ENCODE data around the gene ZMAT2. TPM values are rescaled to one million over a fixed set of nuclear protein-coding genes. Genes with fewer than 3 reads are reported as not detected.

ZMAT2 gene
- total and polyA plus RNA-seq, 2 of the 8 experiments (the other 6 are each of a cell fraction or from before 2014, with no cell fraction given): 56.8 to 65.9 TPM

- no peak overlapping the region for H2AK5ac ChIP-seq (ENCODE audit: low read depth, low read length)
- H3K4me3 ChIP-seq (ENCODE audit: extremely low read depth in 1 of 4, insufficient read depth in 2 of 4, low read depth in 3 of 4, low read length in 4 of 4): no peak overlapping the region
- H2BK5ac ChIP-seq (ENCODE audit: low read depth, low read length): no peak overlapping the region
- no peak overlapping the region for H3K56ac ChIP-seq (replicated peaks; ENCODE audit: insufficient read length, low read depth, low read length)
- ChIA-PET CTCF (ENCODE audit: partially characterized antibody) (interaction anchor here (0.9 to 1.0 kb wide), 2 partner anchors 166 to 555 kb away, joined by 3 read pairs; no protein-coding TSS in a partner anchor), POLR2A (ENCODE audit: partially characterized antibody) (interaction anchor here (0.6 to 2.1 kb wide), 4 partner anchors 10 to 343 kb away, joined by 3 to 4 read pairs (median 4); partner anchors contain the start of genes IK and NDUFA2)
- no peak overlapping the region for H3K4ac ChIP-seq (replicated peaks; ENCODE audit: insufficient read length, low read depth, low read length)
- no peaks in the 10 kb centered on the region for H3K23me2 ChIP-seq (ENCODE audit: low read depth, low read length)
- no peak overlapping the region for H2BK12ac ChIP-seq (ENCODE audit: low read depth, low read length)
- H2BK120ac ChIP-seq (replicated peaks; ENCODE audit: low read depth, low read length): no peak overlapping the region
- H3K14ac ChIP-seq (ENCODE audit: insufficient read length): no peak overlapping the region
- H3K18ac ChIP-seq (ENCODE audit: extremely low read depth, low read length): no peak overlapping the region
- WGBS, 2 experiments (ENCODE audit: extremely low coverage in 1 of 2, insufficient coverage in 1 of 2, insufficient read length in 1 of 2, insufficient replicate concordance in 2 of 2, low coverage in 1 of 2, low lambda C conversion rate in 2 of 2, missing lambda C conversion rate in 1 of 2): 96% methylated on average over 7 of the region's 7 CpGs; no CpG with 5 or more reads in 1 of the 2 experiments
- no peak overlapping the region for H3K23ac ChIP-seq (ENCODE audit: insufficient read length)
- peaks cover 0 to 3% of the 10 kb centered on the region in 2 experiments; a peak in 1 of 4 replicates for H3K9me3 ChIP-seq (ENCODE audit: insufficient read depth in 2 of 2, low read depth in 1 of 2, low read length in 1 of 2)
- H3K4me2 ChIP-seq (ENCODE audit: insufficient read depth in 1 of 2, low read depth in 2 of 2, low read length in 2 of 2): no peak overlapping the region
- H3K79me2 ChIP-seq (ENCODE audit: control insufficient read depth in 1 of 2, insufficient read depth in 2 of 2, low read length in 2 of 2): no peaks in the 10 kb centered on the region
- no peaks in the 10 kb centered on the region for H3K27me3 ChIP-seq (replicated peaks in 1 of 4; ENCODE audit: control insufficient read depth in 3 of 4, extremely low read depth in 1 of 4, insufficient read depth in 3 of 4, low read length in 3 of 4)
- H3K27ac ChIP-seq (ENCODE audit: low read depth, low read length): no peak overlapping the region
- DNase-seq (ENCODE audit: low read depth in 1 of 2, low spot score in 2 of 2) (no peak), FAIRE-seq (no peak)
- H4K5ac ChIP-seq (ENCODE audit: insufficient read length, low read depth, low read length): no peak overlapping the region
- H2BK15ac ChIP-seq (ENCODE audit: low read length): no peak overlapping the region
- no peak overlapping the region for H3K9ac ChIP-seq (replicated peaks in 1 of 4; ENCODE audit: extremely low read depth in 1 of 4, low read depth in 3 of 4, low read length in 3 of 4)
- no peaks in the 10 kb centered on the region for H4K20me1 ChIP-seq (replicated peaks in 1 of 2; ENCODE audit: control insufficient read depth in 1 of 2, insufficient read depth in 2 of 2, low read length in 2 of 2)
- H4K8ac ChIP-seq (ENCODE audit: extremely low read depth, insufficient read depth, low read length): no peak overlapping the region
- H3K79me1 ChIP-seq (ENCODE audit: low read depth, low read length): no peaks in the 10 kb centered on the region
- no peak overlapping the region for H2AFZ ChIP-seq (ENCODE audit: low read length)
- no peaks in the 10 kb centered on the region for H3K4me1 ChIP-seq (replicated peaks in 1 of 4; ENCODE audit: control insufficient read depth in 3 of 4, insufficient read depth in 4 of 4, low read length in 3 of 4)
- H4K91ac ChIP-seq (replicated peaks; ENCODE audit: insufficient read length, low read length): no peak overlapping the region
- H3K36me3 ChIP-seq (ENCODE audit: control insufficient read depth in 2 of 4, insufficient read depth in 4 of 4, low read length in 3 of 4): no peaks in the 10 kb centered on the region
- TF ChIP-seq JUND (IDR thresholded peaks at IDR 0.05; ENCODE audit: low read length) (no peak), CEBPB (IDR thresholded peaks at IDR 0.05; ENCODE audit: low read depth, low read length) (no peak), KDM5A (IDR thresholded peaks at IDR 0.05; ENCODE audit: low read length) (no peak), FOSL1 (IDR thresholded peaks at IDR 0.05; ENCODE audit: insufficient read depth, low read depth, low read length) (no peak), SRF (IDR thresholded peaks at IDR 0.05; ENCODE audit: low read depth, low read length) (no peak), SUZ12 (IDR thresholded peaks at IDR 0.05; ENCODE audit: low read length) (no peak), NRF1 (IDR thresholded peaks at IDR 0.05; ENCODE audit: low read depth, low read length) (no peak)
- TF ChIP-seq, protein P1, sequence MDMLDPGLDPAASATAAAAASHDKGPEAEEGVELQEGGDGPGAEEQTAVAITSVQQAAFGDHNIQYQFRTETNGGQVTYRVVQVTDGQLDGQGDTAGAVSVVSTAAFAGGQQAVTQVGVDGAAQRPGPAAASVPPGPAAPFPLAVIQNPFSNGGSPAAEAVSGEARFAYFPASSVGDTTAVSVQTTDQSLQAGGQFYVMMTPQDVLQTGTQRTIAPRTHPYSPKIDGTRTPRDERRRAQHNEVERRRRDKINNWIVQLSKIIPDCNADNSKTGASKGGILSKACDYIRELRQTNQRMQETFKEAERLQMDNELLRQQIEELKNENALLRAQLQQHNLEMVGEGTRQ (IDR thresholded peaks at IDR 0.05; ENCODE audit: low read length): no peak
- no peak overlapping the region for H2BK20ac ChIP-seq (ENCODE audit: low read length)
Observed at GRCh38 chr5:140718266-140718592, 18.0 kb downstream of the ZMAT2 start.
